ENCODE data around the gene RASA3. TPM values are rescaled to one million over a fixed set of nuclear protein-coding genes. Genes with fewer than 3 reads are reported as not detected.

RASA3 gene
- total RNA-seq, 1 donor from 2014 or later: 41.1 TPM

GRCh38 chr13:114011226-114011625 is 121.2 kb downstream of the RASA3 start:
- Mint-ChIP-seq H3K9me3 (ENCODE audit: unreplicated experiment) (no peaks in the 10 kb centered on the region), H3K4me3 (ENCODE audit: unreplicated experiment) (no peak overlapping the region), H3K27me3 (ENCODE audit: low read depth, unreplicated experiment) (no peaks in the 10 kb centered on the region), H3K27ac (ENCODE audit: unreplicated experiment) (no peak overlapping the region), H3K36me3 (ENCODE audit: low read depth, unreplicated experiment) (peaks cover 16% of the 10 kb centered on the region), H3K4me1 (ENCODE audit: low read depth, unreplicated experiment) (peaks cover 2% of the 10 kb centered on the region)
- H3K4me2 ChIP-seq (ENCODE audit: low read length): no peak overlapping the region
- peaks cover 13% of the 10 kb centered on the region for H3K36me3 ChIP-seq (ENCODE audit: insufficient read depth, low read length)
- H3K27me3 ChIP-seq (ENCODE audit: insufficient read depth, low read length): no peaks in the 10 kb centered on the region
- no peaks in the 10 kb centered on the region for H3K4me1 ChIP-seq (ENCODE audit: insufficient read depth, low read length)
- no peaks in the 10 kb centered on the region for H3K9me3 ChIP-seq (ENCODE audit: insufficient read depth, low read depth, low read length)
- no peak for TF ChIP-seq EZH2 (IDR thresholded peaks at IDR 0.05; ENCODE audit: insufficient read depth, low read length)
- H3K9ac ChIP-seq (ENCODE audit: low read length): no peak overlapping the region
- peaks cover 19% of the 10 kb centered on the region for H4K20me1 ChIP-seq (ENCODE audit: insufficient read depth, low read length)
- H3K4me3 ChIP-seq (ENCODE audit: insufficient read depth, low read depth, low read length): no peak overlapping the region
- no peak for DNase-seq (ENCODE audit: low read depth)
- no peak overlapping the region for H3K27ac ChIP-seq (ENCODE audit: low read depth, low read length)
- no peak for FAIRE-seq
- H3K79me2 ChIP-seq (ENCODE audit: insufficient read depth, low read length): no peaks in the 10 kb centered on the region
- no peak overlapping the region for H2AFZ ChIP-seq (ENCODE audit: low read depth, low read length)

GRCh38 chr13:114010401-114011101 is 121.9 kb downstream of the RASA3 start:
- Histone ChIP-seq H4K20me1 (ENCODE audit: insufficient read depth, low read length) (peaks cover 19% of the 10 kb centered on the region), H3K9me3 (ENCODE audit: insufficient read depth, low read depth, low read length) (no peaks in the 10 kb centered on the region), H3K4me1 (ENCODE audit: insufficient read depth, low read length) (no peaks in the 10 kb centered on the region), H3K9ac (ENCODE audit: low read length) (no peak overlapping the region), H3K4me2 (ENCODE audit: low read length) (no peak overlapping the region), H2AFZ (ENCODE audit: low read depth, low read length) (no peak overlapping the region), H3K79me2 (ENCODE audit: insufficient read depth, low read length) (no peaks in the 10 kb centered on the region), H3K27ac (ENCODE audit: low read depth, low read length) (no peak overlapping the region), H3K36me3 (ENCODE audit: insufficient read depth, low read length) (peaks cover 7% of the 10 kb centered on the region), H3K27me3 (ENCODE audit: insufficient read depth, low read length) (no peaks in the 10 kb centered on the region), H3K4me3 (ENCODE audit: insufficient read depth, low read depth, low read length) (no peak overlapping the region)
- H3K36me3 Mint-ChIP-seq (ENCODE audit: low read depth, unreplicated experiment): peaks cover 14% of the 10 kb centered on the region
- peak overlapping the region; percentile 0 for H3K27ac Mint-ChIP-seq (ENCODE audit: unreplicated experiment)
- no peaks in the 10 kb centered on the region for H3K4me1 Mint-ChIP-seq (ENCODE audit: low read depth, unreplicated experiment)
- no peak overlapping the region for H3K4me3 Mint-ChIP-seq (ENCODE audit: unreplicated experiment)
- DNase-seq (ENCODE audit: low read depth) (no peak), FAIRE-seq (no peak)
- TF ChIP-seq EZH2 (IDR thresholded peaks at IDR 0.05; ENCODE audit: insufficient read depth, low read length): no peak
- TF ChIP-seq, protein P1, sequence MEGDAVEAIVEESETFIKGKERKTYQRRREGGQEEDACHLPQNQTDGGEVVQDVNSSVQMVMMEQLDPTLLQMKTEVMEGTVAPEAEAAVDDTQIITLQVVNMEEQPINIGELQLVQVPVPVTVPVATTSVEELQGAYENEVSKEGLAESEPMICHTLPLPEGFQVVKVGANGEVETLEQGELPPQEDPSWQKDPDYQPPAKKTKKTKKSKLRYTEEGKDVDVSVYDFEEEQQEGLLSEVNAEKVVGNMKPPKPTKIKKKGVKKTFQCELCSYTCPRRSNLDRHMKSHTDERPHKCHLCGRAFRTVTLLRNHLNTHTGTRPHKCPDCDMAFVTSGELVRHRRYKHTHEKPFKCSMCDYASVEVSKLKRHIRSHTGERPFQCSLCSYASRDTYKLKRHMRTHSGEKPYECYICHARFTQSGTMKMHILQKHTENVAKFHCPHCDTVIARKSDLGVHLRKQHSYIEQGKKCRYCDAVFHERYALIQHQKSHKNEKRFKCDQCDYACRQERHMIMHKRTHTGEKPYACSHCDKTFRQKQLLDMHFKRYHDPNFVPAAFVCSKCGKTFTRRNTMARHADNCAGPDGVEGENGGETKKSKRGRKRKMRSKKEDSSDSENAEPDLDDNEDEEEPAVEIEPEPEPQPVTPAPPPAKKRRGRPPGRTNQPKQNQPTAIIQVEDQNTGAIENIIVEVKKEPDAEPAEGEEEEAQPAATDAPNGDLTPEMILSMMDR (IDR thresholded peaks at IDR 0.05; ENCODE audit: insufficient read depth, low read depth, low read length): no peak
- no peaks in the 10 kb centered on the region for H3K9me3 Mint-ChIP-seq (ENCODE audit: unreplicated experiment)
- H3K27me3 Mint-ChIP-seq (ENCODE audit: low read depth, unreplicated experiment): no peaks in the 10 kb centered on the region

DNA sequence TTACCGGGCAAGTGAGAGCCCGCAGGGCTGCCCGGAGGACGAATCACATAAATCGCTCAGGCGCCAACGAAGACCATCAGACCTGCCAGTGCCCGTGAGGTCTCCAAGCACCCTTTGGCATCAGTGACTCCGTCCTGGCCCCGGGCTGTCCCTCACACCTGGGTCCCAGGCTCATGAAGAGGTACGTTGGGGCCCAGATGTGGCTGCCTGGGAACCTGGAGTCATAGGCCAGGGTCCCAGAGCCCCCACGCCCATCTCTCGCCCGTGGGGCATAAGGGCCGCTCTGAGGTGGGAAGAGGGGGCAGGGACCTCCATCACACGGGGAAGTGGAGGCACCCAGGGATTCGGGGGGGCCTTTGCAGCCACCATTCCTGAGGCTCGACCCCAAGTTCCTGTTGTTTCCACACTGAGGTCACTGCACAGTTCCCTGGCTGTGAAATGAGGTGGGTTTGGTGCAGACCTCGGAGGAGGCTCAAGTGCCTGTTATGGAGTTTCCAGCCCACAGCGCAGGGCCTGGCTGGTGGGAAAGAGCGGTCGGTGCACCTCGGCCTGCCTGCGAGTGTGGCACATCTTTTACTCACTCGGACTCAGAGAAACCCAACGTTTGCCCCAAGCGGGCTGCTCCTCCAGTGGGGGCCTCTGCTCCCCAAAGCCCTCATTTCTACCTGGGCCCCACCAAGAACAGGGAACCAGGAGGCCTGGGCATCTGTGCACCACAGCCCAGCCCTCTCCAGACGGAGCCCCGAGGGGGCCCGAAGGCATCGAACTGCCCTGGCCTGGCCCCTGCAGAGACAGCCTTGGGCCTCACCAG is 122.6 kb downstream of the RASA3 start:
- Histone ChIP-seq H2AFZ (ENCODE audit: low read depth, low read length) (no peak overlapping the region), H3K79me2 (ENCODE audit: insufficient read depth, low read length) (no peaks in the 10 kb centered on the region), H3K4me3 (ENCODE audit: insufficient read depth, low read depth, low read length) (no peak overlapping the region), H3K36me3 (ENCODE audit: insufficient read depth, low read length) (peaks cover 7% of the 10 kb centered on the region), H3K4me1 (ENCODE audit: insufficient read depth, low read length) (peaks cover 5% of the 10 kb centered on the region), H3K27ac (ENCODE audit: low read depth, low read length) (no peak overlapping the region), H3K9me3 (ENCODE audit: insufficient read depth, low read depth, low read length) (no peaks in the 10 kb centered on the region), H3K4me2 (ENCODE audit: low read length) (no peak overlapping the region), H3K27me3 (ENCODE audit: insufficient read depth, low read length) (no peaks in the 10 kb centered on the region), H4K20me1 (ENCODE audit: insufficient read depth, low read length) (peaks cover 19% of the 10 kb centered on the region), H3K9ac (ENCODE audit: low read length) (no peak overlapping the region)
- no peak for FAIRE-seq
- Mint-ChIP-seq H3K9me3 (ENCODE audit: unreplicated experiment) (no peaks in the 10 kb centered on the region), H3K4me3 (ENCODE audit: unreplicated experiment) (no peak overlapping the region), H3K4me1 (ENCODE audit: low read depth, unreplicated experiment) (no peaks in the 10 kb centered on the region), H3K27me3 (ENCODE audit: low read depth, unreplicated experiment) (no peaks in the 10 kb centered on the region), H3K27ac (ENCODE audit: unreplicated experiment) (no peak overlapping the region), H3K36me3 (ENCODE audit: low read depth, unreplicated experiment) (peaks cover 15% of the 10 kb centered on the region)
- TF ChIP-seq EZH2 (IDR thresholded peaks at IDR 0.05; ENCODE audit: insufficient read depth, low read length): no peak
- TF ChIP-seq, protein P1 (IDR thresholded peaks at IDR 0.05; ENCODE audit: insufficient read depth, low read depth, low read length): no peak
- DNase-seq (ENCODE audit: low read depth): no peak

Data from astrocyte (in vitro differentiated cells and primary cell).